ENCODE results near the gene TDRD5.

The TDRD5 gene, protein sequence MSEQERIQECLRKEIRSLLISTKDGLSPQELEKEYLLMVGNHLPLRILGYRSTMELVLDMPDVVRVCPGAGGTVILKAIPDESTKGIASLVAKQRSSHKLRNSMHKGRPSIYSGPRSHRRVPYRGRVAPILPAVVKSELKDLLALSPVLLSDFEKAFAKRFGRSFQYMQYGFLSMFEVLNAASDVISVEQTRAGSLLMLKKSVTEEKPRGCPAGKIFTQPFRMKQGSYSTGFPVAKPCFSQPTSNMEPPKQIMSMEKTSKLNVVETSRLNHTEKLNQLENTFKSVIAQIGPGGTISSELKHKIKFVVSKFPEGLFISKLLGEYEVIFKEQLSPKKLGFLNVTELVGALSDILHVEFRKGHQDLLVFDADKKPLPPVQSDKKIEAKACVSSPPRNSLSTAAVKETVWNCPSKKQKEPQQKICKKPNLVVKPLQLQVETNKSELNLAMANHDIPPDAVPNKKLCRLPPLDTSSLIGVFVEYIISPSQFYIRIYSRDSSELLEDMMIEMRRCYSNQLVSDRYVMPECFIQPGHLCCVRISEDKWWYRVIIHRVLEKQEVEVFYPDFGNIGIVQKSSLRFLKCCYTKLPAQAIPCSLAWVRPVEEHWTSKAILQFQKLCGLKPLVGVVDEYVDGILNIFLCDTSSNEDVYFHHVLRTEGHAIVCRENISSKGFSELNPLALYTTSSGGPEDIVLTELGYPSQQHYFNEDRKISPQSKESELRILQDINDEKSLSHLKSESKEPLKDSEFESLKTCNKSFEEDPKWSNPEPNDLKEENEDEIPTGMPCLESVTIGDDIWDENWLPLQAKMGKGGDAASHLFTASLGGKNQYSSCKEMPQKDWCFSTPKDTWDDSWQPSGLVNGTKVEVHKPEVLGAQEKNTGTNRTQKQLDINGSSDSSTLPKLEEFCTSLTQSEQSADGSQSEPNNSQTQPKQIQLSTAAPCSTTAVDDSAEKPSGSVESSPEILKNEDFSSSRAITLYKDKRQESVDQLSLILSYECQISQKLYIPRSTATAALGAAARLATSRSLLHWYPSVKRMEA

DNA sequence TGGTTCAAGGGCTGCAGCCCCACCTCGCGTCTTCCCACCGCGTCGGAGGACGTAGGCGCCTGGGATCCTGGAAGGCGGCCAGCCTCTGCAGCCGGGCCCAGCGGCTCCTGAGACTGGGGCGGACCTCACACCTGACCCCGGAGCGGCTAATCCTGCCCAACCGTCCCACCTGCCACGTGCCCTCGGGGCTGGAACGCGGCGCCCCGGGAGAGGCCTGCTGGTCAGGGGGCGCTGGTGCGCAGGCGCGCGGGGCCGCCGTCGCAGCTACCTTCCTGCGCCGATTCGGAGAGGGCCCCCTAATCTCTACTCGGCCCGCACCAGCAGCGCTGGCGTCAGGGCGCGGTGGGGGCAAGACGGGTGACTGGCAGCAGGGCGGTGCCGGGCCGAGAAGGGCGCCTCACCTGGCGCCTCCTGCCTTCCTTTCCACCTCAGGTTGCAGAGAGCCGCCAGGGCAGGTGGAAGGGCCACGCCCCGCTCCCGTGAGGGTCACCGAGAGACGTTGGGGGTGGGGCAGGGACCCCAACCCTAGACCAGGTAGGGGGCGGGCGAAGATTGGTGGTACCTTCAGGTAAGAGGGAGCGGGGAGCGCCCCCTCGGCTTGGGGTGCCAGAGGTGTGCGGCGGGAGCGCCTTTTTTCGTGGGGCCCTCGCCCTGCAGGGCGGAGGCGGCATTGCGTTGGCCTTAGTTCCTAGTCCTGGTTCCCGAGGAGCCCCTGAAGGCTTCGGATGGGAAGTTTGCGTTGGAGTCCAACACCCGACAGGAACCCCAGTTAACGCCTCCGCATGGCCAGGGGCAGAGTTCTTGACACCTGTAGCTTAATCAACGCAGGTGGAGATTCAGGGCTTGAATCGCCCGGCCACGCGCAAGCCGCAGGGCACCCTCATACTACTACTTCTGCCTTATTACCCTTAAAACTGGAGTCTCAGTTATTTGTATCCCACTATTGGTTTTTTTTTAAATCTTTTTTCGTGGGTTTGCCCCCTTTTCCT lies at the start of gene TDRD5:
TSS of gene TDRD5 (plus strand) at position 241 of the 989 bp plus-strand sequence. CDS start 784 bp downstream, outside the sequence.
- no peak for DNase-seq (ENCODE audit: low spot score)

DNA sequence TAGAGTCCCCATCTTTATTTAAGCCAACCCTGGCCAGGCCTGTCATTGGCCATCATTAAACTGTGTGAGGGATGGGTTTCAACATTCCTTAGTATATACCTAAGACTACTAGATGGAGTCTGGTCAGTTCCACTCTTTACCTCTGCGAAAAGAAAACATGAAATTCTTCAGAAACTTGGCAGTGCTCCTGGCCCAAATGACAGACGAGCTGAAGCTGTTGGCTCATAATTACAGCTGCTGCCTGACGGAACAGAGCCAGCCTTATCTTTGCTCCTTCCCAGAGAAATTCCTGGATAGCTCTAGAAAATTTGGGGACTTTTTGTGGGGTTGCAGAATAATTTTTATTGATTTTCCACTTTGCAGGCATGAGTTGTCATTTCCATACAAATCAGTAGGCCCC lies 46.3 kb upstream of the TDRD5 start:
- no peak for DNase-seq (ENCODE audit: low spot score)

DNA sequence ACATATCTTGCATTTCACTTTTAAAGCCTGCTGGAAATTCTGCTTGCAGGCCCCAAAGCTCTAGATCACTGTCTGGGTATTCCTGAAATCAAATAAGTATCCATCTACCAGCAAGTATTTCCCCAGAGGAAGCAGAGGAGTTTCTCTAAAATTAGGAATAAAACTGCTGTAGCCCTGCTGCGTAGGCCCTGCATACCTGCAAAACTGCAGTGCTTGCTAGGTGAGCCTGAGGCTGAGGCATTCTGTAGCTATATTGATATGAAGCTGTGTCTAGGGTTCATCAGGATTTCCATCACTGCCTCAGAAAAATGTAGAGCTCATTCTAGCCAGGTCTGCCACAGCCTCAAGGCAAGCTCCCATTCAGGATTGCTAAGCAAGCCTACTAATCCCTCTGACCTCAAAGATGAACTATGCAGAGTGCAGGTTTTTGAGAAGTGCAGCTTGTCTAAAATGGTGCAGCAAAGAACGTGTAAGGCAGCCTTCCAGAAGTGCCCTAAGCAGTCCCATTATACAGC lies 44.6 kb upstream of the TDRD5 start:
- DNase-seq (ENCODE audit: low spot score): no peak

- no peak for DNase-seq (ENCODE audit: low spot score)
Measured at GRCh38 chr1:179548666-179549367, 42.8 kb upstream of the TDRD5 start.

DNA sequence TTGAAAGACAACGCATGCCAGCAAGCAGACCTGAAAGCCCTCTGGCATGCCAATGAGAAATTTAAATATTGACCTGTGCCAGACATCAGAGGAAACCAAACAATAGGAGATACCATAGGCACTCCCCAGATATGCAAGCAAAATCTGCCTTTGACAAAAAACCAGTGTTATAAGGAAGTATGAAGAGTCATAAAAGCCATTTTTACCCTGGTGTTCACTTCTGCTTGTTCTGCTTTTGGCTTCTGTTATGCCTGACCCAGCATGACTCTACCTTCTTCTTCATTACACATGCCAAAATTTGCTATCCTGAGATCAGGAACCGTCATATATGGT lies 42.3 kb upstream of the TDRD5 start:
- no peak for DNase-seq (ENCODE audit: low spot score)

DNA sequence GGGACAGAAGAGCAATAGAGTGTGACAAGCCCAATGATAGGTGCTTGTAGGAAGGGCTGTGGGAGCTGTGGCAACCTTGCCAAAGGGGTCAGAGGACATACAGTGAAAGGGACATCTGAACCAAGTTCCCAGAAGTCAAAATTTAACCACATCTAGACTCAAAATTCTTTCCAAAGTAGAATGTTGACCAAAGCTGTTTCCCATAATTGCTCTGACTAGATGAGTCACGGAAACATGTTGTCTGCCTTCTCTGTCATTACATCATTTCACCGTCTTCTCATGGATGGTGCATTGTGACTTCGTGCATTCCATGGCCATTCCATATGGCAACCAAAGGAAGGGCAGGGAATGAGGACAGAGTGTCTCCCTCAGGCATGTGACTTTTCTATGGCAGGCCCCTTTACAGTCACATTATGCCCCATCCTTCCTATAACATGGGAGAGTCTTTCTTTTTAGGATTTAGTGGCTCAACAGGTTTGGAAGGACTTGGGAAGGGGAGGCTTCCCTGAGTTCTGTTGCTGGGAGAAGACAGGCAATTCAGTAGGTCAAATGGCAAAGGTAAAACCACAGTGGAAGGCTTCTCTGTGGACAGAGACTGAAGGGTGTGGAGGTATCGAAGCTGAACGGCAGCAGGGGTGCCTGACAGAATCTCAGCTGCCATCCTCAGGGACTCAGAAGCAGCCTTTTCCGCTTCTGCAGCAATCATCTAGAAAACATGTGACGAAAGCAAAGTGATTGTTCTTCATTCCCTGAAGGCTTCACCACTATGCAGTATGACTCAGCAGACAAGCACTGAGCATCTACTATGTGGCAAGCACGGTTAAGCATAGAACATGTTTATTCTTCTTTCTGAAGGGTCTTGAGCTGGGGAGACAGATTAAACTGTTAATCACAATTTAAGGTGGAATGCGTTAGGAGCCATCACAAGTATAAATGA lies 40.6 kb upstream of the TDRD5 start:
- DNase-seq (ENCODE audit: low spot score): no peak

GRCh38 chr1:179554427-179554826 lies 37.2 kb upstream of the TDRD5 start:
- no peak for DNase-seq (ENCODE audit: low spot score)

- no peak for DNase-seq (ENCODE audit: low spot score)
Measured at GRCh38 chr1:179558078-179558477, 33.6 kb upstream of the TDRD5 start.

DNA sequence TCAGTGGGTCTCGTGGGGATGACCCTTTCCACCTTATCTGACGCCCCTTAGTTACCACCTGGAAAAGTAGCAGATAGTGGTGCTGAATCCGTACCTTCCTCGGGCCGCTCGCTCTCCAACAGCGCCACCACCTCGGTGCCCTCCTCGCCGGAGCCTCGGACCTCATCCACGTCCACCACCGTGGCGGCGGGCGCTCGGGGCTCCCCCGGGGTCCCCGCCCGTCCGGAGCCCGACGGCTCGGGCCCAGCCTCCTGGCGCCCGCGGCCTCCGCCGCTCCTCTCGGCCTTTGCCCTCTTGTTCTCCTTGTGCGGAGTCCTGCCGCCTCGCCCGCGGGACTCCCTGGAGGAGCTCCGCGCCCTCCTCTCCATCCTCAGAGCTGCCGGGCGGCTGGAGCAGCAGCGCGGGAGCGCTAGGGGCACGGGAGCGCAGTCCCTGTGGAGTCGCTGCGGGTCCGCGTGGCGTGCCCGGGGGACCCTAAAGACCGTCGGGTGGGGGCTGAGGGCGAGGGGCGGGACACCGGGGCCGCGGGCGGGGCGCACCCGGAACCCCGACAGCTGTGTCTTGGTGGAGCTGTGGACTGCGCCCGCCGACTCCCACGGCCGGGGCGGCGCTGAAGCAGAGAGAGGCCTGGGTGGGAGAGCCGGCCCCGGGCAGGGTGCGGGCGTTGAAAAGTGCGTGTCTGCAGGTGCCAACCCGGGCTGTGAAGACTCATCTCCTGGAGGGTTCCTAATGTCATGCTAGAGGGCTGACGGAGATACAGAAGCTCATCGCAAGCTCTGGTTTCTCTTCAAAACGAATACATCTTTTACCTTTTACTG lies 15.9 kb upstream of the TDRD5 start, which contains the start of gene NPHS2:
TSS of gene NPHS2 (minus strand) at position 452 of the 818 bp plus-strand sequence. CDS start at position 368, 84 bp downstream.
- no peak for DNase-seq (ENCODE audit: low spot score)

GRCh38 chr1:179576509-179576908 lies 15.1 kb upstream of the TDRD5 start:
- no peak for DNase-seq (ENCODE audit: low spot score)

DNA sequence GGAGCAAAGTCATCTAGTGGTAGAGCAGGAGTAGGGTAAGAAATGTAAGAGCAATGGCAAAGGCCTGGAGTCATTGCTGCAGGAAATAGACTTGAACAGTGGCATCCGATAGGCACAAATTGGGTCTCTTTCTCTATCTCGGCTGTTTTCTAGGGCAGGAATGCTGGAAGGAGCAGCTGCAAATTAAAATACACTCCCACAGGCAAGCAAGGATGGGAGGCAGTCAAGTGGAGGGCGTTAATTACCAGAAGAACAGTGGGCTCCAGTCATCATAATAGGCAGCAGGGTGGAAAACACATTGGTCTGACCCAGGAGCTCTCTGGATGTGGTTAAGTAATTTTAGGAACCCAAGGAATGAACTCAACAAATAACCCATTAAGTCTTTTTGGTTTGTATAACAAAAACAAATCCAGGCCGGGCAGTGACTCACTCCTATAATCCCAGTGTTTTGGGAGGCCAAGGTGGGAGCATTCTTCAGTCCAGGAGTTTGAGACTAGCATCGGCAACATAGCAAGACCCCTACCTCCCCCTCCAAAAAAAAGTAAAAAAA lies 7.8 kb upstream of the TDRD5 start:
- DNase-seq (ENCODE audit: low spot score): no peak

DNA sequence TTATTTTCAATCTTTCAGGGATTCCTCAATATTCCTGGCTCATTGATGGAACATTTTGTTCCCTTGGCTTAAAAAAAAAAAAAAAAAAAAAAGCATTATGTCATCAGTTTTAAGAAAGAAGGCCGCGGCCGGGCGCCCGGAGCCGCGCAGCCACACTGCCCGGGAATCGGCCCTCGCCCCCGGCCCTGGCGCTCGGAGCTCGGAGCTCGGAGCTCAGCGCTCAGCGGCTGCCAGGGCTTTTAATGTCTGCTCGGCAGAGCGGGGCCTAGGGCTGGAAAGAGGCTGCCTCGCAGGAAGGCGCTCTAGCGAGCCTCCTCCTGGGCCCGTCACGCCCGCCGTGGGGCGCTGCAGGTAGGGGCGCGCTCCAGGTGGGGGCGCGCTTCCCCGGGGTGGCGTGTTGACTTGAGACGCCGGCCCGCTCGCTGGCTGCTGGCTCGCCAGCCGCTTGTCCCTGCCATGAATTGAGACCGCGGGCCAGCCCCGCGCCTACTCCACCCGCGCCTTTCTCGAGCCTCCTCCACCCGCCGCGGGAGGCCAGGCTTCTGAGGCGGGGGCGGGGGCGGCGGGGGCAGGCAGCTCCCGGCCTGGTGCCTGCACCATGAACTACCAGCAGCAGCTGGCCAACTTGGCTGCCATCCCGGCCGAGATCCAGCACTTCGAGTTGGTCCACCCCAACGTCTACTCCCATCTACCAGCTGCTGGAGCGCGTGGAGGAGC lies 5.4 kb upstream of the TDRD5 start:
- peak; percentile 5 for DNase-seq (ENCODE audit: low spot score)

- no peak for DNase-seq (ENCODE audit: low spot score)
Measured at GRCh38 chr1:179587336-179587735, 4.3 kb upstream of the TDRD5 start.

DNA sequence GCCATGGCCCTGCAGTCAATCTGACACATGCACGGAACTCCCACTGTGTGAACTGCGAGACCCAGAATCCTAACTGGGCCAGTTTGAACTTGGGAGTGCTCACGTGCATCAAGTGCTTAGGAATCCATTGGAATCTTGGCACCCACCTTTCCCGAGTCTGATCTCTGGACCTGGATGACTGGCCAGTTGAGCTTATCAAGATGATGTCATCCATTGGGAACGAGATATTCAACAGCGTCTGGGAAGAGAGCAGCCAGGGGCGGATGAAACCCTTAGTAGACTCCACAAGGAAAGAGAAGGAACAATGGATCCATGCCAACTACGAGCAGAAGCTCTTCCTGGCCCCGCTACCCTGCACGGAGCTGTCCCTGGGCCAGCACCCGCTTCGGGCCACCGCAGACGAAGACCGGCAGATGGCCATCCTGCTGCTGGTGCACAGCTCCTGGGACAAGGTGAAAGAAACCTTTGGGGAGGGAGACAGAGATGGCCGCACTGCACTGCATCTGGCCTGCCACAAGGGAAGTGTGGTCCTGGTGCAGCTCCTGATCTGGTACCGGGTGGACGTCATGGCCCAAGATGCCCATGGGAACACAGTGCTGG lies 3.1 kb upstream of the TDRD5 start:
- DNase-seq (ENCODE audit: low spot score): no peak

GRCh38 chr1:179589509-179589908 lies 2.1 kb upstream of the TDRD5 start:
- DNase-seq (ENCODE audit: low spot score): no peak

DNA sequence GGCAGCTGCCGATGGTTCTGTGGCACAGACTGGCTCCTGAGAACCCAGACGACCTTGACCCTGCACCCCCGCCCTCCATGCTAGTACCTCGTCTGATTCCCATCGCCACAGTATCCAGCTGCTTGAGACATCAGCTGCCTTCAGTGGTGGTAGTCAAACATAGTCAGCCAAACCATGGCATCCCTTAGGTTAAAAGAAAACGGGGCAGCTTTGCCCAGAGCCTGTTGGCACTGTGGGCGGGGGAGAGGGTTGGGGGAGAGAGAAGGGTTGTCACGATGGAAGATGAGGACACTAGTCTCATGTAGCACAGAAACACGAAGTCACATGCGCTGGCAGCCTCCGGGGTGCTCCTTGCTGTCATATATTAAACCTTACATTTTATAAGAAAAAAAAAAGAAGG lies 961 bp upstream of the TDRD5 start:
- DNase-seq (ENCODE audit: low spot score): no peak

DNA sequence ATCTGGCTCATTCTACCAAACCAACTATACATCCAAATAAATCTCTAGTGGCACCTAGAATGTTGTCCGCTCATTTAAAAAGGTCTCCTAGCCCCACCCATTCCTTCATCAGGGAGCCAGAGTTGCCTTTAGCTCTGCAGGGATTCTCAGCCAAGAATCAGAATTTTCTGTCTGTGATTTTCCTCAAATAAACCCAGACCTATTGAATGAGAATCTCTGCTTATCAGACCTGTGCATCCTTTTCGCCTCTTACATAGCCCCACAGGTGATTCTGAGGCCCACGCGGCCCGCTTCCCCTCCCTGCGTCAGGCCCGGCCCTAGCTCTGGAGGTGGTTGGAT lies 410 bp upstream of the TDRD5 start:
- DNase-seq (ENCODE audit: low spot score): no peak
